GM19324 (cell line): ENCODE data around the gene NUP210L.
A peak's percentile ranks its signal among the peaks of the same experiment; 100 is the strongest.
"Not testable (repeated sequence)": the region's sequence is repeated elsewhere in the genome, so short reads cannot be mapped to it uniquely, and the experiment has no call there.

Experiments used
- ATAC-seq: cut with Tn5 transposase; IDR thresholded peaks from one replicate; pipeline ENCODE4 v1.9.1; 2021; ENCODE audit warnings: mild to moderate bottlenecking, moderate library complexity; ENCODE audit not compliant: unreplicated experiment, low FRiP score

Gene NUP210L

GRCh38 chr1:154000420-154000819 is 154.5 kb downstream of the NUP210L start:
- ATAC-seq: no peak

DNA sequence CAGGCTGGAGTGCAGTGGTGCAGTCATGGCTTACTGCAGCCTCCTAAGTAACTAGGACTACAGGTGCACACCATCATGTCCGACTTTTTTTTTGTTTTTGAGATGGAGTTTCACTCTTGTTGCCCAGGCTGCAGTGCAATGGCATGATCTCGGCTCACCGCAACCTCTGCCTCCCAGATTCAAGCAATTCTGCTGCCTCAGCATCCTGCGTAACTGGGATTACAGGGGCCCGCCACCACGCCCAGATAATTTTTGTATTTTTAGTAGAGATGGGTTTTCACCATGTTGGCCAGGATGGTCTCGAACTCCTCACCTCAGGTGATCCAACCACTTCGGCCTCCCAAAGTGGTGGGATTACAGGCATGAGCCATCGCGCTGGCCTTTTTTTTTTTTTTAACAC is 158.0 kb downstream of the NUP210L start:
- not testable (repeated sequence) for ATAC-seq

DNA sequence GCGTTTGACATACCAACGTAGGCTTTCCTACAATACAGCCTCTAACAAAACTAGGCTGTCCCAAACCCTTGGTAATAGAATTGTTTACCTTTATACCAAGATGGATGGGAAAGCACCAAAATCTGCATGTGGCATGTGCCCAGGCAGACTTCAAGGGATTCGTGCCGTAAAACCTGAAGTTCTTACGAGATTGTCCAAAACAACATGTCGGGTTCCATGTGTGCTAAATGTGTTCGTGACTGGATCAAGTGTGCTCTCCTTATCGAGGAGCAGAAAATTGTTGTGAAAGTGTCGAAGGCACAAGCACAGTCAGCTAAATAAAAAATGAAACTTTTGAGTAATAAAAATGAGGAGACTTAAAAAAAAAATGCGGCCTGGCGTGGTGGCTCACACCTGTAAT is 159.2 kb downstream of the NUP210L start:
- ATAC-seq: no peak

GRCh38 chr1:153995202-153995601 is 159.7 kb downstream of the NUP210L start:
- ATAC-seq: no peak

DNA sequence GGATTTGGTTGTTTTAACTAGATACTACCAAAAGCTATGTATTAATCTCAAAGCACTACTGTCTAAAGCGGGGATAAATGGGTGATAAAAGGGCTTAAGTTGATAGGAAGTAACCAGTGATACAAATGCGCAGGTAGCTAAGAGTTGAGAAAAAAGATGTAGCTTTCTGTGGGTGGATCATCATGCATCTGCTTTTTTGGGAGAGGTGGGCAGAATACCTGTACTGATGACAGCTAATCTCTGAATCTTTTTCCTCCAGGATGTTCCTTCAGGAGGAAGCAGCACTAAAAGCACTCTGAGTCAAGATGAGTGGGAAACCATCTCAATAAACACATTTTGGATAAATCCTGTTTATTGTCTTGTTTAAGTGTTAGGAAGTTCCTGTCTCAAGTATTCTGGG is 163.1 kb downstream of the NUP210L start:
- ATAC-seq: no peak

DNA sequence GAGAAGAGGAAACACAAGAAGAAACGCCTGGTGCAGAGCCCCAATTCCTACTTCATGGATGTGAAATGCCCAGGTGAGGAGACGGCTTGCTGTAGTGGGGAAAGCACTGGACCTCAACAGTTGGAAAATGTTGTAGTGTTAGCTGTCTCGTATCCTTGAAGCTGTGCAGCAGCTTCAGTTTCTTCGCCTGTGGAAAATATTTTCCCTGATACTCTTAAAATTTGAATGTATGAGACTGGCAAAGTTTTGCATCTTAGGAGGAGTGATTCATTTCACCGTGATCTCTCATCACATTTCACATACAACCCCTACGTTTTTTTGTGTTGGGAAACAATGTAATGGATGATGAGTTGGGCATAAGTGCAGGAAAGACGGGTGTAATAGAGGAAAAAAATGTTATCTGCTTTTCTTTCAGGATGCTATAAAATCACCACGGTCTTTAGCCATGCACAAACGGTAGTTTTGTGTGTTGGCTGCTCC is 163.7 kb downstream of the NUP210L start:
- no peak for ATAC-seq

DNA sequence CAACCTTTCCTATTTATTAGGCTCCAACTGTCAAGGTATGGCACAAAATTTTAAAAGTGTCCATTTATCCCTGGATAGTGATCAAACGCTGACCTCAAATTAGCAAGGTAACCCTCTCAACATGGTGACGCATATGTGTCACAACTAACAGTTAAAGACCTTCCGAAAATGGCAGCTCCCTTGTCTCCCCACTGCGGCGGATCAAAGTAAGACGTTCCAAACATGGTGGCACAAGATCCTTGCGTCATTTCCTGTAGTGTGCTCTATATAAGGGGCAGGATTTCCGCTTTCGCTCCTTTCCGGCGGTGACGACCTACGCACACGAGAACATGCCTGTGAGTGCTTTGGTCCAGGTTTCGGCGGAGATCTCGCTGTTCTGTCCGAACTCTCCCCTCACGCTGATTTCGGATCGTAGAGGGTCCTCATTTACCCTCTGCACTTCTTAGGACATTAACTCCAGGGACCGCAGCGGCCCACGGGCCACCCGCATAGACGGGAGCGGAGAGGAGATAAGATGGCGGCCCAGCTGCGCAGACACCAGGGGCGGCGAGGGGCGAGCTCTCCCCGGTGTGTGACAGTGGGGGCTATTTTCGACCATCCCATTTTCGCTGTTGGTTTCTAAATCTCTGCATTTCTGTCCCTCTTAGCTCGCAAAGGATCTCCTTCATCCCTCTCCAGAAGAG is 164.3 kb downstream of the NUP210L start, which contains the start of gene RPS27:
TSS of gene RPS27 (plus strand) at position 295 of the 683 bp plus-strand sequence. CDS start at position 330, 35 bp downstream.
- peak; percentile 88 for ATAC-seq

GRCh38 chr1:153987621-153988020 is 167.3 kb downstream of the NUP210L start:
- ATAC-seq: no peak

DNA sequence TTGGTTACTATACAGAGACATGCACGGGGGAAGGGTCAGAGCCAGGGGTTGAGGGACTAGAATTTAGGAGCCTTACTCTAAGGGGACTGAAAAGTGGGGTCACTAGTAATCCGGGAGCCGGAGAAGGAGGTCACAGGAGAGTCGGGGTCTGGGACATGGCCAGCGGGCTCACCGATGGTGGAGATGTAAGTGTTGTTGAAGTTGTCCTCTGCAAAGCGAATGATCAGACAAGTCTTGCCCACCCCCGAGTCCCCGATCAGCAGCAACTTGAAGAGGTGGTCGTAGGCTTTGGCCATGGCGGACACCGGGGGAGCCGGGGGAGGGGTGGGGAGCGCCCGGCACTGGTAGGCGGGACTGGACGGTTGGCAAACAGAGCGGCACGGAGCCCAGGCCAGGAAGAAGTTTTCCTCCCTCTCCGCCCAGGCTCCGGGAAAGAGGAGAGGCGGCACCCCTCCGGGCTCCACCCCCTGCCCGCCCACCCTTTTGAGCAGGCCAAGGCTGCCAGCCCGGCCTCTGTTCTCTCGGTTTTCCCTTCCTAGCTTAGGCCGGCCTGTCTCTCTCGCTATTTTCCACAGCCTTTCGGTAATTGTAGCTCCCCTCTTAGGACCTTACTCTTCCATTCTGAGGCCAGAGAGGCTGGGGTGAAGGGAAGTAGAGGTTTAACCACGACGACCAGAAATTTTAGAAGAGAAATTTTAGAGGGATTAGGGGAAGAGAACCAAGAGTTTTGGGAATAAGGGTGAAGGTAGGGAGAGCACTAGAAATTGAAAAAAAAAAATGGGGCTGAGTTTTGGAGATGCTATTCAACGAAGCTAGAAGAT is 168.7 kb downstream of the NUP210L start, which contains the start of gene RAB13:
TSS of gene RAB13 (minus strand) at position 399 of the 821 bp plus-strand sequence. CDS start at position 296, 103 bp downstream.
- ATAC-seq: no peak

GRCh38 chr1:153985341-153985912 is 169.4 kb downstream of the NUP210L start:
- ATAC-seq: no peak

DNA sequence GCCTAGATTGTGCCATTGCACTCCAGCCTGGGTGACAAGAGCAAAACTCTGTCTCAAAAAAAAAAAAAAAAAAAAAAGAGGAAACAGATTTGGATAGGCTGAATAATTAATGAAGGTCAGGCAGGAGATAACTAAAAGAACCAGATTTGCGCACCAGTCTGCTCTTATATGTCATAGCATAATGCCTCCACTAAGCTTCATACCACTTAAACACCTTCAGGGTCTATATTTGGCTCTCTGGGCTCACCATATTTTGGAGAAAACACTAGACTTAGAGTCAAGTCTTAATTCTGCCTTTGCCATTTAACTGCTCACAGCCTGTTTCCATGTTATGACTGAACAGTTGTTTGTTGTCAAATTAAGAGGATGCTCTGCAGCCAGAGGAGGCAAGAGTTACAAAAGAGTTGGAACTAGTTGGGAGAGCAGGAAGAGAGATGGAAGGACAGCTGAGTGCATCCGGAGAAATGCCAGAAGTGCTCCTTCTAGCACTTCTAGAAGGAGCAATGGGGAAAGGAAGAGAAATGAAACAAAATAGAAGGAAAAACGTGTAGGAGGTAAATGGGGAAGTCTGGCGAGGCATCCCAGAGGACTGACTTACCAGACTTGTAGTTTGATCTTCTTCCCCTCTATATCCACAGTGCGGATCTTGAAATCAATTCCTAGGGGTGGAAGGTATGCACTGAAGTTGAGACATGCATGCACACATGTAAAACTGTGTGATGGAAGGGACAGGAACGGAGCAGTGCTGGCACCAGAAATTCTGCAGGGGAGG is 170.6 kb downstream of the NUP210L start:
- ATAC-seq: no peak

- ATAC-seq: not testable (repeated sequence)
These were observed 173.1 kb downstream of the NUP210L start for GRCh38 chr1:153981735-153982134.

DNA sequence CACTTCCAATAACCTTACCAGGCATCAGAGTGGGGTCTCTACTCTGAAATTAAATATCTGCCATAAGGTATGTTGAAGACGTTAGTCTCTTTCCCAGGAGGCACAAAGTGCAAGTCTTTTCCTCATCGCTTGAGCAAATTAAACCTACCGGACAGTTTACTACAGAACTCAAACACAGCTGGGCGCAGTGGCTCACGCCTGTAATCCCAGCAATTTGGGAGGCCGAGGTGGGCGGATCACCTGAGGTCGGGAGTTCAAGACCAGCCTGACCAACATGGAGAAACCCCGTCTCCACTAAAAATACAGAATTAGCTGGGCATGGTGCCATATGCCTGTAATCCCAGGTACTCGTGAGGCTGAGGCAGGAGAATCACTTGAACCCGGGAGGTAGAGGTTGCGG is 175.8 kb downstream of the NUP210L start:
- ATAC-seq: not testable (repeated sequence)

- no peak for ATAC-seq
These were observed 176.5 kb downstream of the NUP210L start for GRCh38 chr1:153978274-153978909.

- ATAC-seq: peak; percentile 71
These were observed 177.3 kb downstream of the NUP210L start, which contains the start of gene JTB for GRCh38 chr1:153977250-153978240. JTB (minus strand) TSS chr1:153977674; CDS start chr1:153977252, 422 bp downstream.

DNA sequence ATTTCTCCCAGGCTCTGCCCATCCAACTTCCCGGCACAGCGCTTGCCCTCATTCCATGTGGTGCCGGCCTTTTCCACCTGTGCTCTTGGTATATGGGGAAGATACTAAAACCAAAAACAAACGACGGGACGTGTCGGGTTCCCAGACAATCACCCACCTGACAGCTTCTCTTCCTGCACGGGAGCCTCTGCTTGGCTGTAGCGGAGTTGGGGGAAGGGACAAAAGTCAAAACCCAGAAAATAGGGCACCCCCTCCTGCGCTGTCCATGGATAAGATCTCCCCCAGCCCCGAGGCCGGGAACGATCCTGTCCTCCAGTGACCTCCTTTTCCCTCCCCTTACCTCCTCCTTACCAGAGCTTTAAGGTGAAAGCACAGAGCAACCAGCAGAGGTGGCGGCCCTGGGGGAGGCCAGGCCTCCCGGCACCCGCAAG is 178.0 kb downstream of the NUP210L start:
- ATAC-seq: peak; percentile 2

DNA sequence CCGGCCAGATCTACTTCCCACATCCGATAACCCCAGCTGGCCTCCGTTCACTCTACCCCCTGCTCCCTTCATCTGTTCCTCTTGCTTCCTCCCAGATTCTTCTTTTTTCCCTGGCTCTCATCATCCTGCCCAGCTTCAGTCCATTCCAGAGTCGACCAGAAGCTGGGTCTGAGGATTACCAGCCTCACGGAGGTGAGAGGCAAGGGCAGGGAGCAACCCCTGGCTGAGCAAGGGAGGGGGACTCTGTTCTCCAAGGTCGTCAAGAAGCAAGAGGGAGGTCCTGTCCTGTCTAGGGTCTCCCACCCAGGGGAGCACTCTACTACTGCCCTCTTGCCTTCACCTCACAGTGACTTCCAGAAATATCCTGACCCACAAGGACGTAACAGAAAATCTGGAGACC is 181.3 kb downstream of the NUP210L start:
- no peak for ATAC-seq

- ATAC-seq: no peak
These were observed 181.8 kb downstream of the NUP210L start for GRCh38 chr1:153973071-153973470.
